GM12801 (cell line): ENCODE results near the gene PIK3R5.

Source experiments
- TF ChIP-seq, protein P1 (sequence below): IDR thresholded peaks from one replicate; pipeline ENCODE4 v1.5.1; 2011; ENCODE audit warnings: control low read depth; ENCODE audit not compliant: insufficient read length; ENCODE audit errors: extremely low read depth

PIK3R5 gene

DNA sequence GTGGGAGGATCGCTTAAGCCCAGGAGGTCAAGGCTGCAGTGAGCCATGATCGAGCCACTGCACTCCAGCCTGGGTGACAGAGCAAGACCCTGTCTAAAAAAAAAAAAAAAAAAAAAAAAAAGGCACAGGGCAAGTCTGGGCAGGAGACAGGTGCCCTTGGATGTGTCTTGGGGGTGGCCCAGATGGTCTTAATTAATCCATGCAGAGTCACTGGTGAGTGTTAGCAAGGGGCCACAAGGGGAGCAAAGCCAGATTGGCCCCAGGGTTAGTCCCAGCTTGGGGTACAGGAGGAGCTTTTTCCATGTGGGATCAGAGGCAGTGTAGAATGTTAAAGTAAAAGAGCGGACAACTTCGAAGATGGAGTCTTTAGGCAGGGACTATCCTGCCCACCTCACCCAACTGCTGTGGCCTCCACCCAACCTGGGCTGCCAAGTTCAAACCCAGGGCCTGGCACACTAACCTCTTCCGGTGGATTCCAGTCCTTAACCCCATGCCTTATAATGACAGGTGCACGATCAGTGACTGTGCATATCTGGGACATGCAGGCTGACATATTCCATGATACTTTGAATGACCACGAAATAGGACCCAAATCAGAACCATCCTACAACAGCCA lies 134.2 kb downstream of the PIK3R5 start:
- TF ChIP-seq, protein P1, sequence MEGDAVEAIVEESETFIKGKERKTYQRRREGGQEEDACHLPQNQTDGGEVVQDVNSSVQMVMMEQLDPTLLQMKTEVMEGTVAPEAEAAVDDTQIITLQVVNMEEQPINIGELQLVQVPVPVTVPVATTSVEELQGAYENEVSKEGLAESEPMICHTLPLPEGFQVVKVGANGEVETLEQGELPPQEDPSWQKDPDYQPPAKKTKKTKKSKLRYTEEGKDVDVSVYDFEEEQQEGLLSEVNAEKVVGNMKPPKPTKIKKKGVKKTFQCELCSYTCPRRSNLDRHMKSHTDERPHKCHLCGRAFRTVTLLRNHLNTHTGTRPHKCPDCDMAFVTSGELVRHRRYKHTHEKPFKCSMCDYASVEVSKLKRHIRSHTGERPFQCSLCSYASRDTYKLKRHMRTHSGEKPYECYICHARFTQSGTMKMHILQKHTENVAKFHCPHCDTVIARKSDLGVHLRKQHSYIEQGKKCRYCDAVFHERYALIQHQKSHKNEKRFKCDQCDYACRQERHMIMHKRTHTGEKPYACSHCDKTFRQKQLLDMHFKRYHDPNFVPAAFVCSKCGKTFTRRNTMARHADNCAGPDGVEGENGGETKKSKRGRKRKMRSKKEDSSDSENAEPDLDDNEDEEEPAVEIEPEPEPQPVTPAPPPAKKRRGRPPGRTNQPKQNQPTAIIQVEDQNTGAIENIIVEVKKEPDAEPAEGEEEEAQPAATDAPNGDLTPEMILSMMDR = no peak

GRCh38 chr17:8830141-8830540 lies 135.4 kb downstream of the PIK3R5 start:
- TF ChIP-seq, protein P1 = no peak

- TF ChIP-seq, protein P1 = no peak
These were observed 136.2 kb downstream of the PIK3R5 start for GRCh38 chr17:8829036-8829941.
